Measurements from ENCODE around the gene COL15A1.
"Not testable (repeated sequence)": the region's sequence is repeated elsewhere in the genome, so short reads cannot be mapped to it uniquely, and the experiment has no call there.

COL15A1 gene

DNA sequence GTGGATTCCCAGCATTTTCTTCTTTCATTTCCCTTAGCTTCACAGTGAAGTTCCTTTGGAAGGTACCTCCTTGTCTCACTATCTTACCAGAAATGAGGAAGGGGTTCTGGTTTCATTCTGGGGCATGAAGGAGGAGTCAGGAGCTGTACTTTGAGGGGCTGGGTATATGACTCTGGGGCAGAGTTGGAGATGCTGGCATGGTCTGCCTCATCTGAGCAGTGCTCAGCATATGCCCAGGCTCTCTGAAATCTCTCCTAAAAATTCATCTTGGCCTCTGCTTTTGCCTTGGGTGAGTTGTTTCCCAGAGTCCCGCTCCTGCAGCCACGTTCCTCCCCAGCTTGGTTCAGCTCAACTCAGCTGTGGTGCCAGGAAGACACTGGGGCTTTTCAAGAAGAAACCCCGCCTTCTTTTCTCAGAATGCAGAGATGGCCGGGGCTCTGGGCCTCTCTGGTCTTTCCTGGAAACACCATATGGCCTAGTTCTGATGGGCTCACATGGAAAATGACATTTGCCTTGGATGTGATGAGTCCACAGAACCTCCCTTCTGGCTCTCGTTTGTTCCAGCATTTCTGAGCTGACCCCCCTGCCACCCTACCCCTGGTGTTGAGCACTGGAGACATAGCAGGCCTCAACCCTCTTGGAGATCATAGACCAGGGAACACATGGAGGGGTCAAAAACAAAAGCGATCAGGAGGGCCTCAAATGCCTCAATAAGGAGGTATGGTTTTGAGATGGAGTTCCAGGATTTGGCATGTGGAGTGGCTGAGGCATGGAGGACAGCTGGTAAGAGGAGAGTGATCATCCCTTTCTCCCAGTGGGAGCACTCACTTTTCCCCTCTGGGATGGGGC, 149.2 kb downstream of the COL15A1 start:
- DNase-seq: no peak

DNA sequence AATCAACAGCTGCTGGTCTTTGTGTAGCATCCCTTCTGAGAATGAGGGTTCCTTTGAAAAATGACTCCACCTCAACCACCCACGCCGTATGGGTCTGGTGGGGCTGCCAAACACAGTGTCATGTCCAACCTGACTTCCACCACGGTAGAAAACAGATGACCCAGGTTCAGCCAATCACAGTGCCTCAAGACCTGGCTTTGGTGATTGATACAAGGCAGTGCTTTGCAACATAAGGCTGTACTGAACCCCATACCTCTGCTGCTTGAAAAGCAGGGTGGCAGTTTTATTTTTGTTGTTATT, 149.7 kb downstream of the COL15A1 start:
- DNase-seq: no peak

DNA sequence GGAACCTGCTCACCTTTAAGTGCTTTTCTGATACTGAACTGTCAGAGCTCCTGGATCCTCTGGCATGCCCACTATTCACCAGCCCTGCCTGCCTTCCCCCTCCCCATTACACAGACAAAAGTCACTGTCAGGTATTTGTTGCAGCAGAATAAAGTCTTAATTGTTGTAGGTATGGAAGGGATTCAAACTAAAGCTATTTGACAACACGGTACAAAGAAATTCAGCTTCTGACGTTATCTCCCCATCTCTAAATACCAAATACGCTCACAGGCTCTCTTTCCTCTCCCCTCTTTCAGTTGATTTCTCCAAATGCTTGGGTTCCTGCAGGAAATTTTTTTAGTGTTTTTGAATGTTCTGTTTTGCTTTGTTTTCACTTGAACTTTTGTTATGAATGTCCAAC, 151.9 kb downstream of the COL15A1 start:
- DNase-seq: no peak

DNA sequence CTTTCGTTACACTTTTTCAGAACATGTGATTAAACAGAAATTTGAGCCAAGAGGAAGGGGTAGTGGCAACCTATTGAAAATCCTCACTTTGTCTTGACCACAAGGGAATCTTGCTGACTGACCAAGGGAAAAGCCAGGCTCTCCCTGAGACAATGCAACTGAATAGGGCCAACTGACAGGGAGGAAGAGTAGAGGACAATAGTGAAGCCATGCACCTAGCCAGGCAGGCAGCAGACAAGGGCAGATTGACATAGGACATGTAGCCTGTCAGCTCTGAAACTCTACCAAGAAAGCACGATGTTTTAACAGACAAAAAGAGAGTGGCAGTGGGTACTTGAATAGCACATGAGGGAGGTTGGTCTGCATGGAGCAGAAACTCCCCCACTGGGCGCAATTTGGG, 152.7 kb downstream of the COL15A1 start:
- DNase-seq: no peak

DNA sequence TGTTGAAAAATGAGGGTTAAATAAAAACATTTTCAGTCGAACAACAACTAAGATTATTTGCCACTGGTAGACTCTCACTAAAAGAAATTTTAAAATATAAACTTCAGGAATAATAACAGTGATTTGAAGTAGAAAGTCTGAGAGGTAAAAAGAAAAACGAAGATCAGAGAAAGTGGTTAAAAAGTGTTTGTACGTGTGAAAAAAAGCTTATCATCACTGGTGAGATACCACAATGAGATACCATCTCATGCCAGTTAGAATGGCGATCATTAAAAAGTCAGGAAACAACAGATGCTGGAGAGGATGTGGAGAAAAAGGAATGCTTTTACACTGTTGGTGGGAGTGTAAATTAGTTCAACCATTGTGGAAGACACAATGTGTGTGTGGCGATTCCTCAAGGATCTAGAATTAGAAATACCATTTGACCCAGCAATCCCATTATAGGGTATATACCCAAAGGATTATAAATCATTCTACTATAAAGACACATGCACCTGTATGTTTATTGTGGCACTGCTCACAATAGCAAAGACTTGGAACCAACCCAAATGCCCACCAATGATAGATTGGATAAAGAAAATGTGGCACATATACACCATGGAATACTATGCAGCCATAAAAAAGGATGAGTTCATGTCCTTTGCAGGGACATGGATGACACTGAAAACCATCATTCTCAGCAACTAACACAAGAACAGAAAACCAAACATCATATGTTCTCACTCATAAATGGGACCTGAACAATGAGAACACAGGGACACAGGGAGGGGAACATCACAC, 156.3 kb downstream of the COL15A1 start:
- DNase-seq: not testable (repeated sequence)

DNA sequence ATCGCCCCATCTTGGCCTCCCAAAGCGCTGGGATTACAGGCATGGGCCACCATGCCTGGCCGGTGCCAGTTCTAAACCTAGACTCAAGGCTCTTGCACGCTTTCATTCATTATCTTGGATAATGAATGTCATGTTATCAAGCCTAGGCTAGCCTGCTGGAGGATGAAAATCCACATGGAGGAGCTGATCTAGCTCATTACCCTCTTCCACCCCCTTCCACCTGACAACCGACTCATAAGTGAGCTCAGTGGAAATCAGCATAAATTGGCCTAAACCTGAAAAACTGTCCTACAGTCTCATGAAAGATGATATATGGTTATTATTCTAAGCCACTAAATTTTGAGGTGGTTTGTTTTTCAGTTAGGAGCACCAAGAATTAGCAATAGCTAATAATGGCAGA, 157.6 kb downstream of the COL15A1 start:
- no peak for DNase-seq

DNA sequence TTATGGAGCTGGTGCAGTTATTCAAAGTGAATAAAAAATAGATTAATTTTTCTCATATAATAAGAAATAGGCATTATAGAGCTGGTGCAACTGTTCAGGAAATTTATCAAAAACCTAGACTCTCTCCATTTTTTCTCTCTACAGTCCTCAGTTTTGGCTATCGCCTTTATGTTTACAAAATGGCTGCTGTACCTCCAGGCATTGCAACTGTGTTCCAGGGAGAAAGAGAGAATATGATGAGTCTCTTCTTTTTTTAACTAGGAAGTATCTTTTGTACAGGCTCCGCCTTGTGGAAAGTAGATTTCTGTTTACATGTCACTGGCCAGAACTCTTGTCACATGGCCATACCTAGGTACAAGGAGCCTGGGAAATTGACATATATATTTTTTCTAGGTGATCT, 158.1 kb downstream of the COL15A1 start:
- no peak for DNase-seq

DNA sequence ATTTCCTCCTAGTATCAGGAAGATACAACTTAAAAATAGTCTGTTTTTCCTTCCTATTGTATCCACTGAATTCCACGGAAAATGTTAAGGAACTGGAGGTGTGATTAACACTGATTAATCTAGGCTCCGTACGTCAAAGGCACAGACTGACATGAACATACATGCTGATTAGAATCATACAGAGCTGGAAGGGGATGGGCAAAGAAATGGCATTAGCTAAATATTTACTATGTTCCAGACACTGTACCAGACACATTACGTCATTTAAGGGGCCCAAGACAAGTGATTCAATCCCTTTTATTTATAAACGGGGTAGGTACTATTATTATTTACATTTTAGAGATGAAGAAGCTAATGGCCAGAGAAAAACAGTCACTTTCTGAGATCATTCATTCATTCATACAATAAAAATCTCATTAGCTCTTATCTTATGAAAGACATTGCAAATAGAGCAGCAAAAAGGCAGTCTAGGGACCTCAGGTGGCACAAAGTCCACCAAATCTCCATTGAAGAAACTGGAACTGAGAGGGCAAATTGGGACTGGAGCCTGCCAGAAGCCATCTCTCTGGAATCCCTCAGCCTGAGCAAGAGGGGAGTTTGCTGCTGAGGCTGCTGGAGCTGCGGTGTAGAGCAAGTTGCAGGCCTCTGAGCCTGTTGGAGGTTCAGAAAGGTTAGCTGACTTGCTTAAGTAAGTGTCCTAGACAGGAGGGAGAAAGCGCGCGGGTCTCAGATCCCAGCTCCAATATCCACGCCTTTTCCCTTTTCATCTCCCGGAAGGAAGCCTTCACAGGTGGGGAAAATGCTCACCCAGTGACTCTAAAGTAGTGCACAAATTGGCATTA, 159.6 kb downstream of the COL15A1 start:
- DNase-seq: no peak

DNA sequence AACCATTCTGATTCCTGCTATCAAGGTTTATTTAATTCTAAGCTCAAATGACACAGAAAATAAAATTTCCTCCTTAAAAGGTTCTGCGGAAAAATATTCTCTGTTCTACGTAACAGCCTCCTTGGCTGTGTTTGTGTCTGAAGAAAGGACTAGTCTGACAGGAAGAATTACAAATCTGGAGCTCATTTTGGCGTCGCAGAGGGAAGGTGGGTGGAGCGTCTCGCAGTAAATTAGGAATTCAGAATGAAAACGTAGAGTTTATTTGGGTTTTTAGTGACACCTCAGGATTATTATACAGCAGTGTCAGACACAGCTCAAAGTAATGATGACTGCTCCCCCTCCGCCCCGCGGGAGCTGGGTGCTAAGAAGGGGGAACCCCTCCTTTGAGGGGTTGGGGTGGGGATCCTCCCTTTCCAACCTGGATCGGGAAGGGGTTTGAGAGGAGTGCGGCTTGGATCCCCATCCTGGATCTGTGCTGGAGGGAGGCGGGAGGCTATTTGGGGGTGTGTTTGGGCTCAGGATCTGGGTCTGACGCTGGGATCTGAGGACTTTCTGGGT, 160.3 kb downstream of the COL15A1 start:
- no peak for DNase-seq

DNA sequence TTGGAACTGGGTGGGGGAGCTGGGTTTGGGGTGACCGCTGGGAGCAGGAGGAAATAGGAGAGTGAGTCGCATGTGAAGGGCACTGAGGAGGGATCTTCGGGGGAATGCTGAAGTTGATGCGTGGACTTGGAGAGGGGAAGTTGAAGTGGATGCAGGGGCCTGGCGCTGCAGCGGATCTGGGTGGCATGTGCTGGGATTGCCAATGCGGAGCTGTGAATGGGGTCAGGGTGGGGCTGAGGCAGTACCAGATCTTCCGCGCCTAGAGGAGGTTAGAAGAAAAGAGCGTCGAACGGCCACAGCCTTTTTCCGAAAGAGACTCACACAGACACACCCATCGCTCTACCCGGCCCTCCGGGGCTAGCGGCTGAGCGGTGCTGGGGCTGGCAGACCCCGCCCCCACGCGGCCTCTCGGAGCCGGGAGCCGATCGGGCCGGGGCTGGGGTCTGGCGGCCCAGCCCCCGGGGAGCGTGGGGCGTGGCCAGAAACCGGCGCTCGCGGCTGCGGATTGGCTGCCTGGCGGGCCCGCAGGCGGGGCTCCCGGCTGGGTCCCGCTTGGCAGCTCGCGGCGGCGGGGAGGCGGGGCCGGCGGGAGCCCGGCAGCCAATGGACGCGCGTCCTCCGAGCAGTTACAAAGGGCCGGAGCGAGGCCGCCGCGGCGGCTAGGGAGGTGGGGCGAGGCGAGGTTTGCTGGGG, 160.9 kb downstream of the COL15A1 start, which contains the start of gene TGFBR1:
TGFBR1 (plus strand) TSS at position 655 of the 693 bp plus-strand sequence. CDS start 93 bp downstream, outside the sequence.
- peak; percentile 94 for DNase-seq

DNA sequence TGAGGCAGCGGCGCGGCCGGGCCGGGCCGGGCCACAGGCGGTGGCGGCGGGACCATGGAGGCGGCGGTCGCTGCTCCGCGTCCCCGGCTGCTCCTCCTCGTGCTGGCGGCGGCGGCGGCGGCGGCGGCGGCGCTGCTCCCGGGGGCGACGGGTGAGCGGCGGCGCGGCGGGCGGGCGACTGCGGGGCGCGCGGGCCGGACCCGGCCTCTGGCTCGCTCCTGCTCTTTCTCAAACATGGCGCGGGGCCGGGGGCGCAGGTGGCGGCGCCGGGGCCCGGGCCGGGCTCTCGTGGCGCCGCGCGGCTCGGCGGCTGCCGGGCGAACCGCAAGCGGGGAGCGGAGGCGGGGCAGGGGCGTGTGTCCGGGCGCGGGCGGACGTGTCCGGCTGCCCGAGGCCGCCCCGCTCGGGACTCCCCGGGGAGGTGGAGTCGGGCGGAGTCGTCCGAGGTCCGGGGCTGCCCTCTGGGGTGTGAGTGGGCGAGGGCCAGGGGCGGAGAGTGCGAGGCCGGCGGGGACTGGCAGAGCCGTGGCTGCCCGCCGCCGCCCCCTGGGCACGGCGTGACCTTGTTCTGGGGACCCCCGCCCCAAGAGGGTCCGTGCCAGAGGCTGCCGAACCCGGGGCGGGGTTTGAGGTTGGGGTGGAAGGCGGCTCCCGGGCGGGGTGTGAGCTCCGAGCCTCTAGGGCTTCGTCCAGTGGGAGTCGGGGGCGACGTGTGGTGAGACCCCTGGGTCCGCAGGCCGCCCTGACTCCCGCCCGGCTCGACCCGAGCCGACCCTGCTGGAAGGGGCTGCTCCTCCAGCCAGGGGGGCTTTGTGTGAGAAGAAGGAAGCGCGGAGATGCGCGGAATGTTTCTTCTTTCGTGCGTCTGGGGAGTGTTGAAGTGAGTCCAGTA, 161.7 kb downstream of the COL15A1 start:
- peak; percentile 89 for DNase-seq

DNA sequence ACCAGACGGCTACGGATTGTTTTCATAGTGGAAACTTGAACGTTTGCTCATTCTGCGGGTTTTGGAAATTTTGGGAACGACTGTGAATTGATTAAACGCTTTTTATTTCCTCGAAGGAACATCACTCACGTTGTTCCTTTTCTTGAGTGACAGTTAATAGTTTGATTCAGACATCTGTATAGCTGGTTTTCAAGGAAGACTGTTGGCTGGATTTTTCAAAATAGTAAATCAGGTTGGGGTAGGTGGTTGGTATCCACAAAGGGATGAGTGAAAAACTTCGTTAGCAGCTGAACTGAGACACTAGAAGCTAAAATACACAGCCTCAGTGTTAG, 162.3 kb downstream of the COL15A1 start:
- no peak for DNase-seq

DNA sequence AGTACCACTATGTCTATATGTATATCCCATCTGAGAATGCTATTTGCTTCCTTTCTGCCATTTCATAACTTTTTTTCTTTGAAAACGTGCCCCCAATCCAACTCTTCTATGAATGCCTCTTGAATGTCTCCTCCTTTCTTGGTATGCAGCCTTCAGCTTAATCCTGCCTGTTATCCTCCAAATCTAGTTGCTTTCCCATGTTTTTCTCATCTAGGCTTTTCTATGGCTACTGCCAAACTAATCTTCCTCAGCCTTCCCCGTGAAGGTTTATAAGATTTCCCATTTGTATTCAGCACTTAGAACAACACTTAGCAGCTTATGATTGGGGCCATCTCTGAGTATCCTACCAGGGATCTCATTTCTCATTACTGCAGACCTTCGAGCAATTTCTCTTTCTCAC, 163.7 kb downstream of the COL15A1 start:
- DNase-seq: no peak

DNA sequence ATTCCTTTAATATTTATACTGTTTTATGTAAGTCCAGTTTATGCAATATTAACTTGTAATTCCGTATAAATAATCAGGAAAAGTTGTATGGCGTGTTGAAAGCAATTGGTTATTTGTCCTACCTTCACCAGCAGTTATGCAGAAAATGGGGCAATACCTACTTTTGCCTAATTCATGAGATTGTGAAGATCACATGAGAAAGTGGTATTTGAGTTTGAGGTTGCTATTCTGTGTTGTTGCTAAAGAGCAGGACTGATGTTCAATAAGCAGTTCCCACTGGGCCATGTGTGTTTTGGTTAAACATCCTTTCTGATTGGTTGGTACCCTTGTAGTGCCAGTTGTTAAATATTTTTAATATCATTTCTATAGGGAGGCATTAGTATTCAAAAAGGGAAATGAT, 164.4 kb downstream of the COL15A1 start:
- DNase-seq: peak; percentile 27

DNA sequence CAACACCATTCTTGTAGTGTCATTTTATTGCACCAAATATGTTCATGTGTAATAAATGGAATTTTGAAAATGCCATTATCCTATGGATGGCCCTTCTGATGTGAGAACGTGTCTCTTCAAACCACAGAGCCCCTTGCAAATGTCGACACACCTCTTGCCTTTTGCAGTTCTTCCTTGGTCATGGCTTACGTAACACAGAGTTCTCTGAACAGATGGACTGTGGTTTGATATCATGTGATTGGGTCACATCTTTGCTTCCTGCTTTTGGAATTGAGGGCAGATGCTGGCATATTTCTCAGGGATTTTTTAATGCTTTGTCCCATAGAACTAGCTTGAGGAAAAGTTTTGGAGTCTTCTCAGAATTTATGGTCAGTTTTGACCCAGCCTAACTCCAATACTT, 165.8 kb downstream of the COL15A1 start:
- peak; percentile 94 for DNase-seq

DNA sequence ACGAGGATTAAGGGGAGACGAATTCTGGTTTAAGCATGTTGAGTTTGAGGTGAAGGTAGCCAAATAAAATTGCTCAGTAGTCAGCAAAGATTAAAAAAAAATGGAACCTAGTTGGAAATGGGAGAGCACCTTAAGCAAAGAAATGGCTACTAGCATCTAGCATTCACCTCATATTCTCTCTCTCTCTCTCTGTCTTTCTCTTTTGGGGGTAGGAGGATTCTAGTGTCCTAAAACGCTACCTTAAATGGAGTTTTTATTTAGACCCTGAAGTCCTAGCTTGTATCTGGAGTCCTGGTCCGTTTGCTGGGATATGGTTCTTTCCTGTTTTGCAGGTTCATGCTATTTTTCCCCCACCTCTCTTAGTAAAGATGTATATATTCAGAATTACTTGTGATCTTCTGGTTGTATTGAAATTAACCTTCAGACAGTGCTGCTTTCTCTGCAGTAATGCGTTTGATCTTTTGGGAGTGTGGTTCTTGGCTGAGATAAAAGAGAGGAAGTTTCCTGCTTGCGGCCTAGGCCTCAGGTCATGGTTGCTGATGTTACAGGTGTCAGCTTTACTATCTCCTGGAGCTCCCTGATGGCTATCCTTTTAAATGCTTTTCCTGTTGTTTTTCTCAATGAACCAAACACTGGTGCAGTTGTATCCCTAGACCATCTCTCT, 169.2 kb downstream of the COL15A1 start:
- no peak for DNase-seq

DNA sequence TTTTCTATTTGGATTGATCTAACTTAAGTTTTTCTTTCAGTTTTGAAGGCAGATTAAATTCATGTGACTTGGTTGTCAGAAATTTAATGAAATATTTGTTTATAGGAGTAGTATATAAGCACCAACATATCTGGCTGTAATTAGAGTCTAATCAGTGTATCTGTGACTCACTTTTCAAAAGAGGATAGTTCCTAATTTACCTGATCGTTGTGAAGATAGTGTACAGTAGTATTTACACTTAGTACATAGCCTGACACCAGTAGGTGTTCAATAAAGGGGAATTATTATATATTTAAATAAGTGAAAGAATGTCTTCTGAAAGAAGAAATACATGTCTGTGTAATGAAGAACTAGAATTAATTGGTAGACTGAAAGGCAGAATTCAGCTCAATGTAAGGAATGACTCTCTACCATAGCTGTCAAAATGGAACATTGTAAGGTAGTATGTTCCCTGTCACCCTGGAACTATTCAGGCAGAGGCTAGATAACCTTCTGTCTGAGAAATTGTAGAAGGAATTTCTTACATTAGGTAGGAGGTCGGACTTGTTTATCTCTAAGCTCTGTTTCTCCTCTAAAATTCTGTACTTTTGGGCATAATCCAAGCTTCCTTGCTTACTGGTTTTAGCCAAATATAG, 169.8 kb downstream of the COL15A1 start:
- DNase-seq: no peak

DNA sequence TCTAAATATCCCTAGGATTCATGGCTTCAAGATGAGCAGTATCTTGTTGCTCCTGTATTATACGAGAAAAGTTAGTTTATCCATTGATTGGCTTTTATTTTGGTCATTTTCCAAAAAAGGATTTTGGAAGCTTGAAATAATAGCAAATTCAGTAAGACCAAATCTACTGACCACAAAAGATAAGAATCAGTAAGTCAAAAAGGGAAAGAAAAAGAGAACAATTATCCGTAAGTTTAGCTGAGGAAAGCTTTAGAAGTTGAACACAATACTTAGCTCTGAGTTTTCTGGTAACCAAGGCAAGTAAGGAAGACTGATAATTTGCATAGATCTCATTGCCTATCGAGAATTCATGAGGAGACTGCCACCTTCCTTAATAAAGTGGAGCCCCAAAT, 170.3 kb downstream of the COL15A1 start:
- no peak for DNase-seq

DNA sequence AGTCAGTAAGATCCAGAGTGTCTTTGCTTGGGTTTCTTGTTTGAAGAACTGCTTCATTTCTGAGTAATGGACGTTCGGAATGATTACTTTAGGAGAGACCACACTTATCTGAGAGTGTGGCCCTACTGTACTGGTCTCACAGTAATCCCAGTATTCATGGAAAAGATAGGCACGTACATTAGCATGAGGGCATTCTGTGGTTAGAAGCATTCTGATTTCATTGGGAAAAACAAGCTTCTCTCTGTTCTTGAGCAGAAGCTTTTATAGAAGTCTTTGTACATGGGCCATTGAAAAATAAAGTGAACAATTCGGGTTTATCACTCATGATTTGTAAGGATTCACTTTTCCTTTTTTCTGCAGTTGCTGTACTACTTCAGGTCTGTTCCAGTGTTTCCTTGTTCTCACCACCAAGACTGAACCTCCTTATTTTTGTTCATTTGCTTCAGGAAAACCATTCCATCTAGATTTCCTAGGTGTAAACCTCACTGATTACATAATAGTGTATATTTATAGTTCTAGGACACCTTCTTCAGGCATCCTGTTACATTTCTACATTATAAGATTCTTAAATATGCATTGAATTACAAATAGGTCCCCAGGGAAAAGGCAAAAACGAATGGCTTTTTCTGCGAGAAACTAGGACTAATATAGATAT, 171.3 kb downstream of the COL15A1 start:
- no peak for DNase-seq

DNA sequence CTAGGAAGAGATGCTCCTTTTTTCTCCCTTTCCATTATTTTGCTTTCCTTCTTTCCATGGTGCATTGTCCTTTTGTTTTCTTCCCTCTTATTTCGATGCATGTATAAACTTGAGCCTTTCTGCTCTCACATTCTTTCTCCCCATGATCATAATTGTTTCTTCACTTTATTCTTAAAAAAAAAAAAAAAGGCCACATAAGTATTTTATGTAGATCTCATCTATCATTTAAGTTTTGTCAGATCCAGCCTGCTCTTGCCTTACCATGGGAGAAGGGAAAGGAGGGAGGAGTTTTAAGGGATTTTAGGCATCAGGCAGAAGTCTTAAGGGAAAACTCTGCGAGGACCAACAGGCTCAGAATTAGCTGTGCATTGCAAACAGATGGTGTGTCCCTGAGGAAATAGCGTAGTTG, 172.3 kb downstream of the COL15A1 start:
- no peak for DNase-seq
